Mucosa of rectum (tissue), 2 donors: ENCODE data around the gene MYL3.
A peak's percentile ranks its signal among the peaks of the same experiment; 100 is the strongest.

Experiments used
- H3K27ac ChIP-seq, 2 donors: one replicate each; pipeline ENCODE4 v1.7.0; 2013; ENCODE audit warnings: inconsistent platforms in 2 of 2, low read depth in 2 of 2, low read length in 2 of 2
- H3K27me3 ChIP-seq, 2 donors: one replicate each; pipeline ENCODE4 v1.7.0; 2013; ENCODE audit warnings: low read length in 2 of 2; ENCODE audit not compliant: control insufficient read depth in 2 of 2, insufficient read depth in 2 of 2
- H3K36me3 ChIP-seq, 2 donors: one replicate each; pipeline ENCODE4 v1.7.0; 2013; ENCODE audit warnings: low read length in 2 of 2; ENCODE audit not compliant: control insufficient read depth in 2 of 2, insufficient read depth in 2 of 2
- H3K4me1 ChIP-seq, 2 donors: one replicate each; pipeline ENCODE4 v1.7.0; 2013; ENCODE audit warnings: low read length in 2 of 2, mild to moderate bottlenecking in 1 of 2; ENCODE audit not compliant: control insufficient read depth in 2 of 2, insufficient read depth in 2 of 2
- H3K4me3 ChIP-seq, 2 donors: one replicate each; pipeline ENCODE4 v1.7.0; 2013; ENCODE audit warnings: low read length in 2 of 2
- H3K9ac ChIP-seq, 2 donors: one replicate each; pipeline ENCODE4 v1.7.0; 2013; ENCODE audit warnings: low read length in 2 of 2, low read depth in 1 of 2, mild to moderate bottlenecking in 1 of 2
- H3K9me3 ChIP-seq, 2 donors: one replicate each; pipeline ENCODE4 v1.7.0; 2013; ENCODE audit warnings: low read length in 2 of 2; ENCODE audit not compliant: control insufficient read depth in 2 of 2
- donor health status: healthy.
- donor health status: Normal muscosa, but diverticular disease.

Gene MYL3

DNA sequence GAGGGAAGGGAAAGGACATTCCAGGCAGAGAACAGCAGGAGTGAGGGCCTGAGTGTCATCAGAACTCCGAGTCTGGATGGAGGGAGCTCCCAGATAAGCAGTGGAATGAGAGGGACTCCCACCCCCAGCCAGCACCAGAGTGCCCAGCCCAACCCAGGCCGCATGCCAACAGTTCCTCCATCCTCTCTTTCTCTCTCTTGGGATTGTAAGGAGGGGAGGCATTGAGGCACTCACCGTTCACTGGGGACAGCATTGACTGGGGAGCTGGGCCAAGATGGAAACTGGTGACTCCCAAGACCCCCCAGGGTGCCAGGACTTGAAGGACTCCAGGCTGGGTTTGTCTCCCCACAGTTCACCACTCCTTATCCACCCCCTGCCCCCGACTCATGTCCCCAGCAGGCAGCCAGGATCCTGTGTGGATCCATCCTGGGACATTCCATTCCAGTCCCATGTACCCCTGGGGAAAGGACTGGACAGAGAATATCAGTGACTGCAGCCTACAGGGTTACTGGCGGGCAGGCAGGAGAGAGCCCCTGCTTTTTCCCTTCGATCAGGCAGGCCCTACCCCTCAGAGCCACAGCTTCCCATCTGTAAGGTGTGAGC lies 30.0 kb upstream of the MYL3 start:
- Histone ChIP-seq H3K9me3 (no peaks in the 10 kb centered on the region), H3K9ac (no peak overlapping the region), H3K27me3 (peaks cover 20% of the 10 kb centered on the region in 2 donors), H3K36me3 (no peaks in the 10 kb centered on the region), H3K4me1 (peaks cover 9 to 11% of the 10 kb centered on the region in 2 donors), H3K4me3 (no peak overlapping the region), H3K27ac (no peak overlapping the region)

DNA sequence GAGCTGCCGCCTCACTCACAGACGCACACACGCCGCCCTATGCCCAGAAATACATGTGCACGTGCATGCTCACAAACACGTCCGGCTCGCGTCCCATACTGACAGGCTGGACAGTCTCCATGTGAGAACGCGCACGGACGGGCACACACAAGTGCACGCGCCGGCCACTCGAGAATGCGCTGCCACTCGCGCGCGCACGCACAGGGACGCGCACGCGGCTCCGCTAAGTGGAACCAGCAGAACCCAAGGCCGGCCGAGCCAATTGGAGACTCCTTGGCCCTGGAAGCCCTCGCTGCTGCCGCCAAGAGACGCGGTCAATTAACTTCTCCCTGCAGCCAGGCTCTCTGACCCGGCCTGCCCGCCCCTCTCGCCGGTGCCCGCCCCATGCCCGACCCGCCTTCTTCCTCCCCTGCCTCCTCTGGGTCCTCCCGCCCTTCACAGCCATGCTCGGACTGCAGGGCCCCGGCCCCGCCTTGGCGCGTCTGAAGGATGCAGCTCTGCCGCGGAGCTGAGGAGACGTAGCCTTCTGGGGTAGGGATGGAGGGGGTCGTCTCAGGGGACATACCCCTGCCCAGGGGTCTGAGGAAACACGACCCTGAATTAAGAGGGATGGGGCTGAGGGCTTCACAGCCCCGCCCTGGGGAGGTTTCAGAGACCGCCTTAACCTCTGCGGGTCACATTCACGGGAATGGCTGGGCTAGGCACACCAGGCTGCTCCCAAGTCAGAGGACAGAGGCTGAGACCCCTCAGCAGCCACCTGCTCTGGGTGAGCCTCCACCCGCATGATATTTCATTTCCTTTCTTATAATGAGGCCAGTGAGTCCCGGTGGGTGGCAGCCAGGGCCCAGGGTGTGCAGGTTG lies 29.3 kb upstream of the MYL3 start:
- Histone ChIP-seq H3K27me3 (peaks cover 15 to 20% of the 10 kb centered on the region in 2 donors), H3K27ac (no peak overlapping the region), H3K4me3 (peak overlapping the region; percentile 36 to 46), H3K36me3 (no peaks in the 10 kb centered on the region), H3K4me1 (peaks cover 9 to 11% of the 10 kb centered on the region in 2 donors), H3K9me3 (no peaks in the 10 kb centered on the region), H3K9ac (no peak overlapping the region)

DNA sequence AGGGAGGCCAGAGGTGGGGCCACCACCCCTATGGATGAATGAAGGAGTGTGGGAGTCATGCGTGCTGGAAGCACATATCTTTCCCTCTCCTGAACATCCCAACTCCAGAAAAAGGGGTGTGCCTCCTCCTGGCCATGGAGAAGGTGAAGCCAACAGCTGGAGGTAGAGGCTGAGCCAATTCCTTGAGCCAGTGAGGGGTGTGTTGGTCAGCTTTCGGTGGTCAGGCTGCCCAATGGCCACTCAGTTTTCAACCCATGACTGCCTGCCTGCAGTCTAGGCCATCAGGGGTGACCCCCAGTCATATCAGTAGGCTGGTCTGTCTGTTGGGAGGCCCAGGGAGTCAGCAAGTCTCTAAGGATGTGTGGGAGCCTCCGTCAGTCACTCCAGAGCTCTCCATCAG lies 27.9 kb upstream of the MYL3 start:
- H3K36me3 ChIP-seq: no peaks in the 10 kb centered on the region
- no peak overlapping the region for H3K27ac ChIP-seq
- H3K4me1 ChIP-seq: peaks cover 9 to 11% of the 10 kb centered on the region in 2 donors
- H3K9ac ChIP-seq: no peak overlapping the region
- no peak overlapping the region for H3K4me3 ChIP-seq
- peaks cover 15 to 20% of the 10 kb centered on the region in 2 donors for H3K27me3 ChIP-seq
- H3K9me3 ChIP-seq: no peaks in the 10 kb centered on the region

DNA sequence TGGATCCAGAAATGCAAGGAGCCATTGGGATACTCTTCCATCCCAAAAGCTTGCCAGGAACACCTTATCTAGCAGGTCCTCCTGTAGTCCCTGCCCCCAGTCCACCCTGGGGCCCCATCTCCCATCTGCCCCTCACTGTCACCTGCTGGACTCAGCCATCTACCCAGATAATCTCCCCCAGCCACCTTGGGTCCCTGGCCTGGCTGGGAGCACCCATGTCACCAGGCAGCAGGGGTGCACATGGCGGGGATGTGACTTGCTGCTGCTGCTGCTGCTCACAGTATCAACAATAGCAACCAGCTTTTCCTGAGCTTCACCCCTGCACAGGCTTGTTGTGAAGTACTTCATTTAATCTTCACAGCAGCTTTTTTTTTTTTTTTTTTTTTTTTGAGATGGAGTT lies 26.9 kb upstream of the MYL3 start:
- peaks cover 9 to 11% of the 10 kb centered on the region in 2 donors for H3K4me1 ChIP-seq
- H3K36me3 ChIP-seq: no peaks in the 10 kb centered on the region
- no peaks in the 10 kb centered on the region for H3K9me3 ChIP-seq
- H3K27ac ChIP-seq: no peak overlapping the region
- no peak overlapping the region for H3K4me3 ChIP-seq
- H3K27me3 ChIP-seq: peaks cover 17 to 23% of the 10 kb centered on the region in 2 donors
- no peak overlapping the region for H3K9ac ChIP-seq

- peaks cover 22 to 29% of the 10 kb centered on the region in 2 donors for H3K27me3 ChIP-seq
- peaks cover 9 to 11% of the 10 kb centered on the region in 2 donors for H3K4me1 ChIP-seq
- H3K9ac ChIP-seq: no peak overlapping the region
- no peaks in the 10 kb centered on the region for H3K9me3 ChIP-seq
- no peak overlapping the region for H3K4me3 ChIP-seq
- H3K36me3 ChIP-seq: no peaks in the 10 kb centered on the region
- H3K27ac ChIP-seq: no peak overlapping the region
Measured at GRCh38 chr3:46889381-46890110, 26.3 kb upstream of the MYL3 start.

DNA sequence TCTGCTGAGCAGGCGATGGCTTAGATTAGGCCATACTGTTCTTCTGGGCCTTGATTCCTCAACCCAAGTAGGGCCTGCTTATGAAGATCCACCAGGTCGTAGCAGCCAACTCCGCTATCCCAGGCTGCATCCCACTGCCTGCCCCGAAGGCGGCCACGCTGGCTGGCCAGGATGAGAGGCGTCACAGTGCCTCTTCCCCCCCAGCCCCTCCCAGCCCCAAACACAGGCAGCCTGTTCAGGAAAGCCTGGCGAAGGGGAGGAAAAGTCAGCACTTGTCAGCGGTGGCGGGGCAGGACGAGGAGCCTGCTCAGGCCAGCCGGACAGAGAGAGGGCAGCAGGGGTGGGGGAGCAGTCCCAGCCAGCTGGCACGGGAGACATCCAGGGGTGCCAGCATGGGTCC lies 25.5 kb upstream of the MYL3 start:
- Histone ChIP-seq H3K9ac (no peak overlapping the region), H3K4me3 (no peak overlapping the region), H3K4me1 (peaks cover 9 to 11% of the 10 kb centered on the region in 2 donors), H3K27me3 (peaks cover 25 to 37% of the 10 kb centered on the region in 2 donors), H3K9me3 (no peaks in the 10 kb centered on the region), H3K27ac (no peak overlapping the region), H3K36me3 (no peaks in the 10 kb centered on the region)

DNA sequence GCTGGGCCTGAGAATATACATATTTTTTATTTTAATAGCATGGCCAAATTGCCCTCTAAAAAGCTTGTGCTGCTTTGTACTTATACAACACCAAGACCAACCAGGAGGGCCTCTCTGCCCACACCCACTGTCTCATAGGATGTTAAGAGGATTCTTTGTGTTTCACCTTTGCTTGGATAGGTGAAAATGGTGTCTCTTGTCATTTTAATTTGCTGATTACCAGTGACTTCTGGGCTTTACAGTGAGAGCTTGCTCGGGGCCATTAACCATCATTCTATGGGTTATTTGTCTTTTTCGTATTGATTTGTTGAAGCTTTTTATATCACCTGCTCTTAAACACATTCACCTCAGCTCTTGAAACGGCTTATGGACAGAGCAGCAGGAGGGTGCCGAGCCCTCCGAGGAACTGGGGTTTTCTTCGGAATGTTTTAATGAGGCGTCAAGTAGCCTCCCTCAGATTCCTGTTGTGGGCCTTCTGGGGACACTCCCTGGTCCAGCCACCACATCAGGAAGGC lies 24.8 kb upstream of the MYL3 start:
- H3K27ac ChIP-seq: no peak overlapping the region
- H3K4me1 ChIP-seq: peaks cover 9 to 11% of the 10 kb centered on the region in 2 donors
- no peaks in the 10 kb centered on the region for H3K9me3 ChIP-seq
- peaks cover 26 to 34% of the 10 kb centered on the region in 2 donors for H3K27me3 ChIP-seq
- no peak overlapping the region for H3K9ac ChIP-seq
- H3K4me3 ChIP-seq: no peak overlapping the region
- H3K36me3 ChIP-seq: no peaks in the 10 kb centered on the region

GRCh38 chr3:46885612-46886011 lies 22.4 kb upstream of the MYL3 start:
- H3K9ac ChIP-seq: no peak overlapping the region
- H3K9me3 ChIP-seq: no peaks in the 10 kb centered on the region
- H3K27me3 ChIP-seq: peaks cover 16 to 32% of the 10 kb centered on the region in 2 donors
- H3K36me3 ChIP-seq: no peaks in the 10 kb centered on the region
- H3K4me1 ChIP-seq: no peaks in the 10 kb centered on the region
- no peak overlapping the region for H3K27ac ChIP-seq
- no peak overlapping the region for H3K4me3 ChIP-seq

GRCh38 chr3:46884929-46885328 lies 21.7 kb upstream of the MYL3 start:
- no peak overlapping the region for H3K27ac ChIP-seq

DNA sequence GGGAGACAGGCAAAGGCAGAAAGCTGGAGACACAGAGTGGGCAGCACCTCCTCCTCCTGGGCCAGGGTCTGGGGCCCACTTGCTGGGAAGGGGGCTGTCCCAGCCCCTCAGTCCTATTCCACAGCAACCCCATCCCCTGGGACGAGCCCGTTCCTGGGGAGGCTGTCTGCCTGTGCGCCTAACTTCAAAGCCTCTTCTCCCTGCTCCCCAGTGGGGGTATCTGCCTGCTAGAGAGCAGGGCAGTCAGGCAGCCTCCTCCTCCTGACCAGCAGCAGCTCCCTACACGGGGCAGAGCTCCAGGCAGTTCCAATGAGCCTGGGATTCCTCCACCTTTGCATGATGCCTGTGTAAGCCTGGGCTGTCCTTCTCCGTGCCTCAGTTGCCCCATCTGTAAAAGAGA lies 21.2 kb upstream of the MYL3 start:
- H3K27me3 ChIP-seq: peaks cover 21 to 33% of the 10 kb centered on the region in 2 donors
- no peak overlapping the region for H3K4me3 ChIP-seq
- H3K27ac ChIP-seq: no peak overlapping the region
- no peak overlapping the region for H3K9ac ChIP-seq
- no peaks in the 10 kb centered on the region for H3K36me3 ChIP-seq
- no peaks in the 10 kb centered on the region for H3K4me1 ChIP-seq
- H3K9me3 ChIP-seq: no peaks in the 10 kb centered on the region

More at GRCh38 chr3:46884929-46885328, 21.7 kb upstream of the MYL3 start:
- no peak overlapping the region for H3K4me3 ChIP-seq
- H3K9me3 ChIP-seq: no peaks in the 10 kb centered on the region
- no peaks in the 10 kb centered on the region for H3K36me3 ChIP-seq
- no peak overlapping the region for H3K9ac ChIP-seq
- peaks cover 21 to 33% of the 10 kb centered on the region in 2 donors for H3K27me3 ChIP-seq
- no peaks in the 10 kb centered on the region for H3K4me1 ChIP-seq
